Mucosa of gallbladder (tissue), 1 donor: ENCODE results near the gene OSGIN1. TPM values are rescaled to one million over a fixed set of nuclear protein-coding genes. Genes with fewer than 3 reads are reported as not detected.
"Not testable (repeated sequence)": the region's sequence is repeated elsewhere in the genome, so short reads cannot be mapped to it uniquely, and the experiment has no call there.

ENCODE experiments used
- DNase-seq: peaks from one replicate; pipeline ENCODE4 v3.0.0-alpha.2; 2020; ENCODE audit warnings: low spot score
- total RNA-seq: library from RNA; stranded (reverse); gene quantifications from one replicate; pipeline ENCODE4 v1.2.1, GENCODE V29; 2021
- donor health status: DM: no; HTN: no; CAD: no.

Gene OSGIN1
- total RNA-seq, 1 donor from 2014 or later = 22.4 TPM

- DNase-seq = not testable (repeated sequence)
These were observed 11.5 kb upstream of the OSGIN1 start for GRCh38 chr16:83941546-83941945.

DNA sequence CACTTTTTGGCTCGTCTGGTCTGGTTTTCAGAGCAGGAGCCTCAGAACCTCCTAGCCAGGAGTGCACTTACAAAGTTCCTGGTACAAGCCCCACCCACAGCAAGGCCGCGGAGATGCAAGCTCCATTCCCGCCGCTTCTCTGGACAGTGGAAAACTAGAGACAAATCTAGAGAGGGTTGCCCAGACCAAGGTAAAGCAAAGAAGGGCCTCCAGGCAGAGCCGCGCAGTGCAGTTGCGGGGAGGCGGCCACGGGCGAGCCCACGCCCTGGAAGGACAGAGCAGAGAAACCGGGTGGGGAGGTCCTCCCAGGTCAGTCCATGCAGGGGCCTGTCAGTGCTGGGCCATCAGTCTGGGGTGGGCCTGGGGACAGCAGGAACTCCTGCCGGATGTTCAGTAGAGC lies 11.0 kb upstream of the OSGIN1 start:
- DNase-seq = no peak

DNA sequence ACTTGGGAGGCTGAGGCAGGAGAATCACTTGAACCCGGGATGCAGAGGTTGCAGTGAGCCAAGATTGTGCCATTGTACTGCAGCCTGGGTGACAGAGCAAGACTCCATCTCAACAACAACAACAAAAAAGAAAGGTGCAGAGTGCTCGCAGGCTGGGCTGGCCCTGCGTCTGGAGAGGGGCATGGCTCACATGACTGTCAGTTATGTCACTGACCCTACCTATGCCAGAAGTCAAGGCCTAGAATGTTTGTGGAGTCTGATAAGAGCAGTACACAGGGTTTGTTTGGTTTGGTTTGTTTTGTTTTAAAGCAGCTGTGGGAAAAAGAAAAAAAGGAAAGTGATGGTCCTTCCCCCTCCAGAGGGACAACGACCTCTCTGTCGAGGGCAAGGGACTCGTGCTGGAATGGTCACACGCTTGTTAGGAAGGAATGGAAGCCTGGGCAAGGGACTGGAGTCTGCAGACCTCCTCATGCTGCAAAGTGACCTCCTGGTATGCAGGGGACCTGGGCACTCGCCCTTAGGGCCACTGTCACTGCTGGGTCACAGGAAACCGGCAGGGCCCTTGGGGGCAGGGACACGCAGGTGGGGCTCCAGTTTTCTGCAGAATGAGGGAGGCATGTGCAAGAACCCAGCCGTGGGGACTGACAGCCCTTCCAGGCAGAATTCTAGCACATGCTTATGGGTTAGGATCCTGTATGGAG lies 10.1 kb upstream of the OSGIN1 start:
- no peak for DNase-seq

- DNase-seq = no peak
These were observed 9.5 kb upstream of the OSGIN1 start for GRCh38 chr16:83943516-83944050.

DNA sequence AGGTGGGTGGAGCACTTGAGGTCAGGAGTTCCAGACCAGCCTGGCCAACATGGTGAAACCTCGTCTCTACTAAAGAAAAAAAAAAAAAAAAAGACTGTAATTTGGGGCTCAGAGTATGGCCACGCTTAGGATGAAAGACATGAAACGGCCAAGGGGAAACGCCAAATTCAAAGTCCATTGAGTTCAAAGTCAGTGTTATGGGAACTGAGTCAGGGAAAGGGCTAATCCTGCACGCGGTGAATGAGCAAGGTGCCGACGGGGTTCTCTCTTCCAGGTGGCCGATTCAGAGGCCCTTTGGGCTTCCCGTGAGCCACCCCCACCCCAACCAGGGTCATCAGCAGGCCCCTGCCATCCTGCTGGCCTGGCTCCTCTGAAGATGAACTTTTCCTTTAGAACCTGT lies 7.5 kb upstream of the OSGIN1 start:
- DNase-seq = no peak

- DNase-seq = no peak
These were observed 6.8 kb upstream of the OSGIN1 start for GRCh38 chr16:83946154-83946780.

- peak; percentile 36 for DNase-seq
These were observed 6.1 kb upstream of the OSGIN1 start for GRCh38 chr16:83946781-83947566.

- no peak for DNase-seq
These were observed 5.3 kb upstream of the OSGIN1 start for GRCh38 chr16:83947642-83948234.

DNA sequence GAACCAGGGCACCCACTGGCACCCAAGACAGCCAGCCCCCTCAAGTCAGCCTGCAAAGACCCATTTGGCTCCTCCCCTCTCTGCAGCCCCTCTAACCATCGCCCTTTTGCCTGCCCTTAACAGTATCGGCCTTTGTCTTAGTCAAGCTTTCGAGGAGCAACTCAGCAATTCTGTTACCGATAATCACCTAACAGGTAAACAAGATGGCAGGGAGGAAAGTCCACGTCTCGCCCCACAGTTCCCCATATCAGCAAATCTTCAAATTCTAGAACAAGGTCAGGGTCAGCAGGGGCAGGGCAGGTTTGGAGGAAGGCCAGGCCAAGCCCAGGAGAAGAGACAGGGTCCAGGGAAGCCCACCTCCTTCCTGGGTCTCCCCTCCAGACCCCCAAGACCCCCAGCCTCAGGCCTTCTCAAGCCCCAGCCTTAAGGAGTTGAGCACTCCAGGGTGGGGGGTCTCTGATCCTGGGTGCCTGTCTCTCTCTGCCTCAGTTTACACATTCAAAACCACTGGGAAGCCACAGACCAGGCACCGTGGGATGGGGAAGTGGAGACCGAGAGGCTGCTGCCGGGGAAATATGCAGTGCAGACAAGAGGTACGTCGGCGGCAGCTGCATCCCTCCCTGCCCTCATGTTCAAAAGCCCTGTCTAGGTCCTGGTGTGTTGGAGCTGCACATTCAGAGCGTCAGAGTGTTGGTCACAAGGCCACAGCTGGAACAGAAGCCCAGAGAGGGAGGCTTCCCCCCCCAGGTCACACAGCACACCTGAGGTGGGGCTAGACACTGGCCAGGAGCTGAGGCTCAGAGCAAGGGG lies 3.9 kb upstream of the OSGIN1 start:
- DNase-seq = no peak

DNA sequence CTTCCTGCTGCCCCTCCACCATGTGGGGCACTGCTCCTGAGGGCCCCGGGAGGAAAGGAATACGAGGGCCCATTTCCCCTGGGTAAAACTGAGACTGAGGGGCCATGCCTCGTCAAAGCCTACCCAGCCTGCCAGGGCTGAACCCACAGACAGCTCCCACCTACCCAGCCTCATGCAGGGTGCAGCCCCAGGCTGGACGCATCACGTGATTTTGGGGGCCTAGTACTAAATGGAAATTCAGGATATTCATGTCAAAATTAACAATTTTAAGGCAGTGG lies 3.4 kb upstream of the OSGIN1 start:
- DNase-seq = no peak

GRCh38 chr16:83950862-83951399 lies 2.1 kb upstream of the OSGIN1 start:
- DNase-seq = not testable (repeated sequence)

- DNase-seq = no peak
These were observed 1.5 kb upstream of the OSGIN1 start for GRCh38 chr16:83951544-83951943.

DNA sequence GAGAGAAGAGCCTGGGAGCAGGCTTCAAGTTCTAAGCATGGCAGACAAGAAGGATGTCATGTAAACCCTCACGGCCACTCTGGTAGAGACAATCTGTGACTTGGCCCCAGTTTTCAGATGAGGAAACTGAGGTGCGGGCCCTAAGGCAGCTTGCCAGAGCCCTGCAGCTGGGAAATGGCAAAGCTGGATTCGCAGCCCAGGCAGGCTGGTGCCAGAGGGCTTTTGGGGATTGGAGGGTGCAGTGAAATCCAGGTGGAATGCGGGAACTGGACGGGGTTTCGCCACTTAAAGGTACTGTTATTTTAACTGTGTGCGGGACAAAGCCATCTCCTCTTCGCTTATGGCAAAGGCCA lies 477 bp upstream of the OSGIN1 start:
- DNase-seq = no peak

DNA sequence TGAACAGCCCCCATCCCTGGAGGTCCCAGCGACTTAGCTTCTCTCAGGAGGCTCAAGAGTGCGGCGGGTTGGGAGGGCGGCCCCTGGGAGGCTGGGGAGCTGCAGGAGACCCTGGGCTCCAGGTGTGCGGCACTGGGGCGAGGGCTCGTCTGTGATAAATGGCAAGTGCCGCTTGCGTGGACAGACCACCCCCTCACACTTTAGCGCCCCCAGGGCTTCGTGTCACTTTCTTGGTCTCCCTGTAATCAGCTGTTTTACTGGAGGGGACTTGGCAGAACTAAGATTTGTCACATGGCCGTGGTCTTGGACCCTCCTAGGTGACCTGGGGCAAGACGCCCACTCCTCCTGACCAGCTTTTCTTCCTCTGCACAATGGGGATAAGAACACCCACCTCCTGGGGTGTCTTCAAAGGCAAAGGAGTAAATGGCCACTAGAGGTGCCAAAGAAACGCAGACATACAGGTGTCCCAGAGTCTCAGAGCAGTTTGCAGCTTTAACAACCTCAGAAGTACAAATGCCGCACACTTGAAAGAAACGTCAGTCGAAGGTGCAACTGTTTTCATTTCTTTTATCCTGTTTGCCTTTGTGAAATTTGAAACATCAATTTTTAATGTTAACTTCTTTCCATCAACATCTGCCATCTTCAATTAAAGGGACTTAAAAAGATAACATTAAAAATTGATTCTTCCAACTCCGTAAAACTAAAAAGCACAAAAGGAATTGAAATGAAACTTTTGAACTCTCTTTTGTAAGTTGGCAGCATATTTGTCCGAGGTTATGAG lies 946 bp downstream of the OSGIN1 start:
- DNase-seq = no peak

DNA sequence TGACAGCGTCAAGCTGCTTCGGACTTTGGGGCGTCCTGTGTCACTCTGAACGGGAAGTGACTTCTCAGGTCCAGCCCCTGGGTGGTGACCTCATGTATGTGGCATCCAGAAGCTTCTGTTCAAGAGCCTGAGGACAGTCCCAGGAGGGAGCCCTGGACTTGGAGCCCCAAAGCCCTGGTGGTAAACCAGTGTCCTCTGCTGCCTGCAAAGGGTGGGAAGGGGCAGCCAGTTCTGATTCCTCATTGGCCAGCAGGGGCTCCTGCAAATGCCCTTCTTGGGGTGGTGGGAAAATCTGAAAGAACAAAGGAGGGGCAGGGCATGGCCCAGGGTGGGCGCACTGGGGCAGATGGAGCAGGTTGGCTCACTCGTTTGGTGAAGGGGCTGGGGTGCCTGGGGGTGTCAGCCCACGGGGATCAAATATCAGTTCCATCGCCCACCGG lies 1.6 kb downstream of the OSGIN1 start:
- peak; percentile 62 for DNase-seq

GRCh38 chr16:83955218-83956130 lies 2.4 kb downstream of the OSGIN1 start:
- no peak for DNase-seq

DNA sequence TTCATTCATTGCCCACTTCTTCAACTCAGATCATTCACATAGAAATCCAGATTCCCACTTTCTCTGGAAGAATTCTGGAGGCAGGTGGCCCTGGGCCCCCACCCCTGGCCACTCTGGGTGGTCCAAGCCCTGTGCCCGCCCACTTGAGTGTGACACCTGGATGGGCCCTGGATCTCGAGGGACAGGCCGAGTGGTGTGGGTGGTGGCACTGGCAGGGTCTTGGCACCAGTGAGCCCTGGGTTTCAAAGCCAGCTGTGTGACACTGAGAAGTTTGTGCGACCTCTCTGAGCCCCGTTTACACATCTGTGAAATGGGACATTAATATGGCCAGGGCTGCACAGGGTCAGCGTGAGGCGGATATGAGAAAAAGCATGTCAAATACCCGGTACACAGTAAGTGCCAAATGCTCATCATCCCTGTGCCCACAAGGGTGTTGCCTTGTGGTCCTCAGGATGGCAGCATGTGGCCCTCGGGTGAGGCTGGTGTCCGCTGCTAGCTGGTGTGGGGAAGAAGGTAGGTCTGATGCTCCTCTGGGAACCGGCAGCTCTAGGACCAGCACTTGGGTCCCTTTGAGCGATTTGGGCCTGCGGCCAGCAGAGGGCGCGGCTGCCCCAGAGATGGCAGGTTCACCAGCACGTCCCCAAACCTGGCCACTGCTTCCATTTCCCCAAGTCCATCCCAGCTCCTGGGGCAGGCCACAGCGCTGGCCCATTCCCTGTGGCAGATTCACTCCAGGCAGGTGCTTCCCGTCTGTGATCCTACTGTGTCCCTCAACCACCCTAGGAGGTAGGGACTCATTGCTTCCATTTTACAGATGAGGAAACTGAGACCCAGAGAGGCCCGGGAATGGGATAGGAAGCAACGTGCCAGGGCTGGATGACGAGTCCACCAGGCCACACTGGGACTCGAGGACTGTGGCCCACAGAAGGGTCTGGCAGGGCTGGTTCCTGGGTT lies 3.6 kb downstream of the OSGIN1 start:
- peak; percentile 76 for DNase-seq

DNA sequence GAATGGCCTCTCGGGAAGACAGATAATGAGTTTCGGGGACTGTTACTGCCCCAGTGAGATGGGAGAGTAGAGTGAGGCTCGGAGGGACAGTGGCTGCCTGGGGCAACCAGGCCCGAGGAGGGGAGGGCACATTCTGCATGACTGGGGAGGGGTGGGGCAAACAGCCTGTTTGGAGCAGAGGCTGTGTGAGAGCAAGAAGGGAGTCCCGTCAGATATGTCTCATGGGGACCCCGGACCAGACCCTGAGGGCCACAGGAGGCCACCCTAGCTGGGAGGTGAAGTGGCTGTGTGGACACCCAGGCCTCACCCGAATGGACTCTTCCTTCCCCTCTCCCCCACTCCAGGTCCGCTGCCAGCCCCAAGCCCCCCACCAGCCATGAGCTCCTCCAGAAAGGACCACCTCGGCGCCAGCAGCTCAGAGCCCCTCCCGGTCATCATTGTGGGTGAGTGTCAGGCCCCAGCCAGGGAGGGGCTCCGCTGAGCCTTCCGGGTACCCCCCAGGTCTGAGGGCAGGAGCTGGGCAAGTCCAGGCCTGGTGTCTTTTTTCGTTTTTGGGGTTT lies 4.3 kb downstream of the OSGIN1 start:
- no peak for DNase-seq
